GM21360 (cell line): ENCODE data around the gene TOX4.
"Not testable (repeated sequence)": the region's sequence is repeated elsewhere in the genome, so short reads cannot be mapped to it uniquely, and the experiment has no call there.

Experiments used
- ATAC-seq: cut with Tn5 transposase; IDR thresholded peaks from one replicate; pipeline ENCODE4 v1.9.1; 2021; ENCODE audit warnings: mild to moderate bottlenecking, moderate library complexity; ENCODE audit not compliant: unreplicated experiment

Gene TOX4

DNA sequence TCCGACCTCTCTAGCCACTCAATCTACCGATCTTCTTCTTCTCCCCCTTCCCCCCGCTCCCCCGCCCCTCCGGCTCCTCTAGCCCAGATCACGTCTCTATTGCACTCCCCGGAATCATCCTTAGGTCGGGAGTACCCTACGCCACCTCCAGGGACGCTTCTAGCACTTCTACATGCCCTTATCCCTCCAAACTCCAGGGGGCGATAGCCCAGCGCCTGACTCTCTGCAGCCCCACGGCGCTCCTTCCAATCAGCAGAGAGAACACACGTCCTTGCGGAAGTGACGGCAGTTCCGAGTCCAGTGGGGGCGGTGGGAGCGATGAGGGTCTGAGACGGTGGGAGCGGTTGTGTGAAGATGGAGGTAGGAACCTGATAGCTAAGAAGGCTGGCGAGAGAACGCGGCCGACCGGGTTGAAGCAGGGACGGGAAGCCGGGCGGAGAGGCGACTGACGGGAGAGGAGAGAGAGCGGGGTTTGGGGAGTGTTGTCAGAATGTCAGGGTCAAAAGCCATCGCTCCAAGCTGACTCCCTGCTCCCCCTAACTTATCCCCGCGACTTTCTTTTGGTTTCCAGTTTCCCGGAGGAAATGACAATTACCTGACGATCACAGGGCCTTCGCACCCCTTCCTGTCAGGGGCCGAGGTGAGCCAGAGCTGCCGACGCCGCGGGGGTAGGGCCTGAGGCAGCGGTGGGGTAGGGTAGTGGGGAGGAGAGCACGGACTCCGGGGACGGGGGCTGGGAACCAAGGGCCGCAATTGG is at the start of gene TOX4, which contains the start of gene RAB2B:
Gene TOX4 (plus strand): TSS at position 271 of the 757 bp plus-strand sequence. CDS start 84 bp downstream, at position 355.
Gene RAB2B (minus strand): TSS at position 35 of the 757 bp plus-strand sequence. CDS start 87 bp downstream, outside the sequence.
- ATAC-seq, result peak; percentile 98

DNA sequence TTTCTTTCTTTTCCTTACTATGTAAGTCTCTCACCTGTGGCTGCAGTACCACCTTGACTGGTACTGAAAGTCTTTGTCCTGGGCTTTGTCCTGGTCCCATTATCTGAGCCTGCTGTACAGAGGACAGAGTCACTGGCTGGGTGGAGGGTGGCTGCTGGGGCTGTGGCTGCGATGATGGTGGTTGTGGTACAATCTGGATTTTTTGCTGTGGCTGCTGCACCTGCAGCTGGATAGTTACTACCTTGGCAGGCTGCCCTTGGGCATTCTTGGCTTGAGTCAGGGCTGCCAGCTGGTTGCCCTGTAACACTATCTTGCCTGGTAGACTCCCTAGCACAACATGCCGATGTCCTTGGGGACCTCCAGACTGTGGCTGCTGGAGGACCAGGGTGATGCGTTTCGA is 48.1 kb upstream of the TOX4 start:
- no peak for ATAC-seq

DNA sequence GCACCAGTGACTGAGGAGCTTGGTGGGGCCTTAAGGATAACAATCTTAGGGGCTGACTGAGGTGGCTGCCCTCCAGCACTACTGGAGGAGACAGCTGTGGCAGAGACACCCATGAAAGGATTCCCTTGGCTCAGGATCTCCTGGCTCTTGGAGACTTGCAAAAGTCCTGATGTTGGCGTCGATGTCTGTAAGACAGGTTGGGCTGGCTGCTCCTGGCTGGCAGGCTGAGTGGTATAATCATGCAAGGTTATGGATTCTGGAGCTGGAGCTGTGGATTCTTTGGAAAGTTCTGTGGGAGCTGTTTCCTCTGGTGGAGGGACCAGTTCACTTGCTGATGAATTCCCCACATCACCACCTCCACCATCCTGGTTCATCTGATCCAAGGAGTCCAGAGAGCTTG is 45.9 kb upstream of the TOX4 start:
- no peak for ATAC-seq

DNA sequence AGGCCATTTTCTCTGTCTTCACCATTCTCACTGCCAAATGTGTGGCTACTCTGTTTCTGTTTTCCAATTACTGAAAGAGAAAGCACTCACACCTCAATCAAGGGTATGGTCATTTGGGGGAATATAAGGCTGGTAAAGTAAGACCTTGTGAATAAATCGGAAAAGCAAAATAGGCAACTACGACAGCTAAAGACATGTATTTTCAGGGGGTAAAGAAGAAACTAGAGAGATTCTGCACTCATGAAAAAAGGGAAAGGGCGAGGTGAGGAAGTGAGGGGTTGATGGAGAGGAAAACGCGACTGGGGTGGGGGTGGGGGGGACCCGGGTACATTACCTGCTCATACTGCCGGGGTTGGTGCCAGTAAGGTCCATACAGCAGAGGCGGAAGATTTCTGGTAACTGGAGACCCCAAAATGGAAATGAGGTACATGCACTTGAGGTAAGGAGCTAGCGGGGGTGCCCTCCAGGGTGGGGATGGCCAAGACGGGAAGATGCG is 40.4 kb upstream of the TOX4 start:
- no peak for ATAC-seq

DNA sequence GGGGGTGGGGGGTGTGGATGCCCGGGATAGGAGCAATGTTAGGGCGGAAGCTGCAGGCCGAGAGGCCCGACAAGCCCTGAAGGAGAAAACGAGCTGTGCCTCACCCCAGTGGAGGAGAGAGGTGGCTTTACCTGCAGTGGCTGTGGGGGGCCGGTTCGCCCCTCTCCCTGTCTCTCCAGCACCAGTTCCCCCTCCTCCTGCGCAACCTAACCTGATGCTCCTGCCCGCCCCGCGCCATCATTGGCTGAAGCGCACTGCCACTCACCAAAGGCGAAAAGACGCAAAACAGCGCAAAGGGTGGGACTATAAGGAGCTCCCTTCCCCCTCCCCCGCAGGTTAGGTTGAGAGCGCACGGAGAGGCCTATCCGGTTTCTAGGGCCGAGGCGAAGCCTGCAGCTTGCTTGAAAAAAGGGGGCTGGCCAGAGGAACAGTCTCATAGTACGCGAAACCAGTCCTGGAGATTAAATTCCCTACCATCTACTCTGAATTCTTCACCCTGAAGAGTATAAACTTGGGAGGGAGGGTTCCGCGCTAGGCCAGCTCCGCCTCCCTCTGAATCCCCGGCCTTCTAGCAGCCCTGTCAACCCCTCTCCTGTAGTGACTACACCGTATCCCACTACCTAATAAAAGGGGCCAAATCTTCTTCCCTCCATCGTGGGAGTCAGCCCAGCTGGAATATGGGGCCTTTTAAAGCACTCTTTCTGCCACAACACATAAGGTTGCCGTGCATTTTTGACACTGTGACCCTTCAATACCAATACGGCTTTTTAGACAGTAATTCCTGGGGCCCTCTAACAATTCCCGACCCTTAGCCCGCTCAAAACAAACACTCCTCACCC is 39.7 kb upstream of the TOX4 start:
- ATAC-seq, result peak; percentile 97

DNA sequence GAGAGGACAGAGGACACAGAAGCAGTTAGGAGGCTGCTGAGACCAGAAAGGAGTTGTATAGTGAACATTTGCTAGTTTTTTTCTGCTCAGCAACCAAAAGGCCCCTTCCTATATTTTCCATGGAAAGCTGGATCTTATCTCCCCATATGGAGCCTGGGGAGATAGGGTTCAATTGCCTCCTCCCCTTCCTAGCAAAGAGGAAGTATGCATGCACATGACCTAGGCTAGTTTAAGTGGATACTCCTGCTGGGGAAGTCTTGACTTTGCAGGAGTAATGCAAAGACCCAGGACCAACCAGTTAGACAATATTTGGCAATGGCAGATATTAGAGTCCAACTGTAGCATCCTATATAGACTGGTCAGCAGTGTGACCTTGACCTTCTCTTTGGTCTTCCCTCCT is 36.1 kb upstream of the TOX4 start:
- no peak for ATAC-seq

DNA sequence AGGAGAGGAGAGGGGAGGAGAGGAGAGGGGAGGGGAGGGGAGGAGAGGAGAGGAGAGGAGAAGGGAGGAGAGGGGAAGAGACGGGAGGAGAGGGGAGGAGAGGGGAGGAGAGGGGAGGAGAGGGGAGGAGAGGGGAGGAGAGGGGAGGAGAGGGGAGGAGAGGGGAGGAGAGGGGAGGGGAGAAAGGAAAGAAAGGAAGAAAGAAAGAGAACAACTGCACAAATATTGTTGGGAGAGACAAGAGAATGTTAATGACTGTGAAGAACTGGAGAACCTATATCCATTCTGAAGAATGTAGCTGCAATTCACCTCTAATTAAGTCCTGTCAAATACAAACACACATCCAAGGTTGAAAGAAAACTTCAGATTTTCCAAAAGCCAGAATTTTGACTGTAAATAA is 34.3 kb upstream of the TOX4 start:
- ATAC-seq, result not testable (repeated sequence)

DNA sequence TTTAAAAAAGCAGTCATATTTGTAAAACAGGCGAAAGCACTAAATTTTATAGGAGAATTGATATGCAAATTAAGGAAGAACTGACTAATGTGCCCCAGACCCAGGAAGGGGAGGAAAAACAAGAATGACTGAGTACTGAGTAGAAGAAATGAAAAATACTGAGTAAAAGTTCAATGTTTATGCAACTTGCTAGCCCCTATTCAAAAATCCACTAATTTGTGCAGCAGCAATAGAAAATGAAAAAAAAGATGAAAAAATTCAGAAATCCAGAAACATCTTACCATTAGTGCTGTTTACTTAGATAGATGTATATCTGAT is 27.1 kb upstream of the TOX4 start:
- no peak for ATAC-seq

DNA sequence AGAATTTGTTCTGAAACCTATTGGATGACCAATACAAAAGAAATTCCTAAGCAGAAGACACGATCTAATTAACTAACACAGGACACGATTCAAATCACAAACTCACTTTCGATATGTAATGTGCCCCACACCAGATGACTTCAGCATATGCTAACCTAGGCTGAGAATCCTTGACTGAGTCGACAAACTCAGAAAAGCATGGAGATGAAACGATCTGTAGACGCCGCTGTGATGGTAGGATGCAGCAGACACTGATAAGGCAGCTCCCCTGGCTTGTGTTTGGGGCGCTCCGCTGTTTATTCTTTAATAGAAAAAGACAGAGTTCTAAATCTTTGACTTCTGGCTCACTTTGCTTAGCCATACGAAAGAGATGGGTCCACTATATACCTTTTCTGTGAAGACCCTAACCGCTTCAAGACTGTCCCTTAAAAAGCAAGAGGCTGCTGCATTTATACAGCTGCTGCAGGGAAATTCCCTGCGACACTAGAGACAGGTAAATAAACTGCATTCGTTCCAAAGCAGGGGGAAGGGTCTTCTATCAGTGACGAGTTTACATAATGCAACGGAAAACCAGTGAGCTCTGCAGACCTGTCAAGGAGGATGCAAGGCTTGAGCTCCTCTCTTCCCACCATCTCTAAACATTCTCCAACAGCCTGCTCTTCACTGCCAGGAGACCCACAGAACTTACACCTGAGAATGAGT is 22.0 kb upstream of the TOX4 start:
- ATAC-seq, result no peak

DNA sequence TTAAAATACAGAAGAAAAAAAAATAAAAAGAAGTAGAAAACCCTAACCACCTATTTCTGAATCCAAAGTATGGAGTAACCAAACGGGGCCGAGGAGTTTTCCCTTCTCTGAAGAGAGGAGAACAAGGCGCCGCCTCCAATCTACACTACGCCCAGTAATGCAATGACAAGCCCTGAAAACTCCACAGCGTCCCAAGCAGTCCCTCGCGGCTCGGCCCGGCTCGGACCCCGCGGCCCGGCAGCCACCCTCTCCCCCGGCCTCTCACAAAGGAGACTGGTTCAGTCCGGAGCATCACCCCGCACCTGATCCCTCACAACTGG is 21.4 kb upstream of the TOX4 start:
- ATAC-seq, result peak; percentile 10

DNA sequence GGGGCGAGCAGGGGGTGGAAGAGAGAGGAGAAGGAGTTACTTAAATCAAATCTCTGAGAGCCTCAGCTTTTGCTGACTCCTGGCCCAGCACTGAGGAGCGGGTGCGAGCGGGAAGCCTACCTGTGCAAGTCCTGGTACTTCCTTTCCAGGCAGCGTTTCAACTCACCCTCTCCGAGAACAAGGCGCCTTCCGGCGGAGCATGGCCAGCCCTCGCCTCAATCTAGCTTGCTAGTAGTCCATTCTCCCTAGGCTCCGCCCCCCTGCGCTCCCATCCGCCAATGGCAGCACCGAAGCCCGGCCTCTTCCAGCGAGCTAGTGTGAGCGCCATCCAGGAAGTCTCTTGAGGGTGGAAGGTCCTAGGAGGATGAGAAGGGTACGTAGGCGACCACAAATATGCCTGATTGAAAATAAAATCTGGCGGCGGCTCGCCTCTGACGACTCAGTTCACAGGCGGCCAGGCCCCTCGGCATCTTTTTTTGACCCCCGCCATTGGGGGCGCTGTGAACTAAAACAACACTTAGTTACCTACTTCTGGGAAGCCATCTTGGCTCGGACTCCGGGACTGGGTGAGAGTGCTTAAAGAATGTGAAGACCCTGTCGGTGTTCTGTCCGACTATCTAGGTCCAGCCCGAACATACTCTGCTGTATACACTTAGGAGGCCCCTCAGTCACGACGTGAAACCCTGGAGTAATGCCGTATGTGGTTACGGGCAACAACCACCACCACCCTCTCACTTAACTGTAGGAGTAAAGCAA is 20.9 kb upstream of the TOX4 start, which contains the start of gene CHD8:
Gene CHD8 (minus strand): TSS at position 212 of the 756 bp plus-strand sequence. CDS start 24,480 bp downstream, outside the sequence.
- peak; percentile 94 for ATAC-seq

DNA sequence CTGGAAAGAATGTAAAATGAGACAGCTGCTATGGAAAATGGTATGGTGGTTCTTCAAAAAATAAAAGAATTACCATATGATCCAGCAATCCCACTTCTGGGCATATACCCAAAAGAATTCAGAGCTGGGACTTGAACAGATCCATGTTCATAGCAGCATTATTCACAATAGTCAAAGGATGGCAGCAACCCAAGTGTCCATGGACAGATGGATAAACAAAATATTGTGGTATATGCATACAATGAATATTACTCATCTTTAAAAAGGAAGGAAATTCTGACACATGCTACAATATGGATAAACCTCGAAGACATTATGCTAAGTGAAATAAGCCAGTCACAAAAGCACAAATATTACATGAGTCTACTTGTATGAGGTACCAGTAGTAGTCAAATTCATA is 9.4 kb upstream of the TOX4 start:
- ATAC-seq, result no peak

DNA sequence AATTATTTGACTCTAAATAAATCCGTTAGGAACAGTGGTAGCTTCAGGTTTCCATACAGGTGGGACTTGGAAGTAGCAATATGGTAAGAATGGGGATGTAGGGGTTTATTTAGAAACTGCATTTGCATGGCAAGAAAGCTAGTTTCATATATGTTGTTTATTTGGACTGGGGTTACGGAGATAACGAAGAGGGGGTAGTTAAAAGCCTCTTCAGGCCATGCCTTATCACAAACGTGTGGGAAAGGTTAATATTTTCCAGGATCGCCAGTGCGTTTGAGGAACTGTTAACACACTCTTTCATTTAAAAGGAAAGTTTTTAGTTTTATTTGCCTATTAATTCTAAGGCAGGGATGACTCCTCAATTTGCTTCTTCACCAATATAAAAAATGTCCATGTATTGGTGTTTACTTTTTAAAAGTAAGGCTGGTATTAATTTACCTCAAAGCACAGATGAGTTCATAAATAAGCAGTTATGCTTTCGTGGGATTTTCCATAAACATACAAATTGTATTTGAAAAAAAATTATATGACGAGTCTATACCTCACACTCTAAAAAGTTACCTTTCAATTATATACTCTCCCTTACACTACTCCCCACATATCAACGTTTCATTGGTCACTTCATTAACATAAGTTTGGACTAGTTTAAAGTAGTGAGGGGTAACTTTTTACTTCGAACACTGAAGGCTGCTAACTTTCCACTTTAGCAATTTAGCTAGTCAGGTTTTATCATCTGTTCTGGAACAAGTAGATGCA is 1.1 kb upstream of the TOX4 start:
- ATAC-seq, result no peak

DNA sequence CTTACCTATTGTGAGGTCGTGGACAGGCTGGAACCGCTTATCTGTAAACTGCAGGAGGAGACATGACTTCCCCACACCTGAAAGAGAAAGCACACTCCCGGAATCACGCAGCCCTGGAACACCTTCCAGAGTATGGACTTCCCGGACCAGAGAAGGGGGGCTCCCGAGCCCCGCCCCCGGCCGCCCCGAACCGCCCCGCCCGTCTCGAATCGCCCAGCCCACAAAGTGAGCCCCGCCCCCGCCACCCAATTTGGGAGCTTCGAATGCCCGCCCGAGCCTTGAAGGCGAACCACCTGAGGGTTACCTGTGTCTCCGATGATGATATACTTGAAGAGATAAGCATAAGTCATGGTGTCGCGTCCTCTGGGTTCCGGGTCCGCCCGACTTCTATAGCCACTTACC is 471 bp upstream of the TOX4 start:
- ATAC-seq, result peak; percentile 31

DNA sequence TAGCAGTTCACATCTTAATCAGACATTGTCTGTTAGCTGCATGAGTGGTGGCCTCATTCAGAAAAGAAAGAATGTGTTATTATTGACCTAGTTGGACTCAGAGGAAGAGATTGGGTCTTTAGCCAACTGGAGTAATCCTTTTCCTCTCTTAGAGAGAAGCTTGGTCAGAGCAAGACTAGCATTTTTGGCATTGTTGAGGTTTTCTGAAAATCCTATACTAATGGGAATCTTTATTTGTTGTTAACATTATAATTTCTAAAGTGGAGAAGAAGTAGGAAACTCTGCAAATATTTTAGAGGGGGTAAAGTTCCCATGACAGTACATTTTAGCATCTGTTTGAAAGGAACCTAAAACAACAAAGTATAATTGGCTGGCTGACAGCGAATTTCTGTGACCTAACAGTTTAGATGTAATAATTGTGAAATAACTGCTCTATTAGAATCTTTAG is 9.7 kb downstream of the TOX4 start:
- no peak for ATAC-seq

DNA sequence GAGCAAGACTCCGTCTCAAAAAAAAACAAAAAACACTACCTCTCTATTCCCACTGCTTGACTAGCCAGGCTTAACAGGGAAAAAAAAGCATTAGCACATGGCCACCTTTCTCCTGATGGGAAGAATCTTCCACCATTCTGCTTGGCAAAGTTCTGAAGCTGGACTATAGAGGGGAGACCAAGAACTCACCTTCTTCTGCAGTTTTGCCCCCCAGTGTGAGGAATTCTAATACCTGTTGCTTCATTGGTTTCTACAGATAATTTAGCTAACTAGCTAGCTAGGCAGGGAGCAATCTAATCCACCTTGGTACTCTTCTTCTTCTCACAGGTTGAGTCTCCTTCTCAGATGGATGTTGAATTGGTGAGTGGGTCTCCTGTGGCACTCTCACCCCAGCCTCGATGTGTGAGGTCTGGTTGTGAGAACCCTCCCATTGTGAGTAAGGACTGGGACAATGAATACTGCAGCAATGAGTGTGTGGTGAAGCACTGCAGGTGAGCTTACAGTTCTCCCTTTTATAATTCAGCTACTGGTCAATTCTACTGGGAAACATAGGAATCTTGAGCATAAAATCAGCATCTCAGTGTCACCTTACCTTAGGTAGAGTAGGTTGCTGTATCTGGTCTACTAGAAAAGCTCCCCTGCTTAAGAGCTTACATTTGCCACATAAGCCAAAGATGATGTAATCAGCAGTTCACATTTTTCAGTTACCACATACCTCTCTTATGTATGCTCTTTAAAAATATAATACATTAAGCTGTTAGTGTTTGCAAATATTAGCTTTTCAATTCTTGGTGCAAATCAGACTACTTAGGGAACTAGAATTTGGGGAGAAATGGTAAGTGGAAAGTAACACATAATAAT is 18.1 kb downstream of the TOX4 start:
- ATAC-seq, result no peak

DNA sequence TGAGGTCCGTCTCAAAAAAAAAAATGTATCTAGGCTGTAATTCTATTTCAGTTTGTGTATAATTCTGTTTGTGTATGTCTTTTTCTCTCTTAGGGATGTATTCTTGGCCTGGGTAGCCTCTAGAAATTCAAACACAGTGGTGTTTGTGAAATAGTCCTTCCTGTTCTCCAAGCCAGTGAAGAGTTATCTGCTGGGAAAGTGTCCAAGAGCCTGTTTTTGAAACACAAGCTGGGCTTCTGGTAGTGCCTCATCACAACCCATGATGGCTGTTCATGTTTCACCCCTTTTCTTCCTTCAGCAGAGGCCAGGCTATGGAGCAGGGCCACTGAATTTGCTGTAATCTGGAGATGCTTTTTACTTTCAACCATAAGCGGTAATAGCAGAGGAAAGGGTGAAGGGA is 19.5 kb downstream of the TOX4 start:
- ATAC-seq, result no peak

DNA sequence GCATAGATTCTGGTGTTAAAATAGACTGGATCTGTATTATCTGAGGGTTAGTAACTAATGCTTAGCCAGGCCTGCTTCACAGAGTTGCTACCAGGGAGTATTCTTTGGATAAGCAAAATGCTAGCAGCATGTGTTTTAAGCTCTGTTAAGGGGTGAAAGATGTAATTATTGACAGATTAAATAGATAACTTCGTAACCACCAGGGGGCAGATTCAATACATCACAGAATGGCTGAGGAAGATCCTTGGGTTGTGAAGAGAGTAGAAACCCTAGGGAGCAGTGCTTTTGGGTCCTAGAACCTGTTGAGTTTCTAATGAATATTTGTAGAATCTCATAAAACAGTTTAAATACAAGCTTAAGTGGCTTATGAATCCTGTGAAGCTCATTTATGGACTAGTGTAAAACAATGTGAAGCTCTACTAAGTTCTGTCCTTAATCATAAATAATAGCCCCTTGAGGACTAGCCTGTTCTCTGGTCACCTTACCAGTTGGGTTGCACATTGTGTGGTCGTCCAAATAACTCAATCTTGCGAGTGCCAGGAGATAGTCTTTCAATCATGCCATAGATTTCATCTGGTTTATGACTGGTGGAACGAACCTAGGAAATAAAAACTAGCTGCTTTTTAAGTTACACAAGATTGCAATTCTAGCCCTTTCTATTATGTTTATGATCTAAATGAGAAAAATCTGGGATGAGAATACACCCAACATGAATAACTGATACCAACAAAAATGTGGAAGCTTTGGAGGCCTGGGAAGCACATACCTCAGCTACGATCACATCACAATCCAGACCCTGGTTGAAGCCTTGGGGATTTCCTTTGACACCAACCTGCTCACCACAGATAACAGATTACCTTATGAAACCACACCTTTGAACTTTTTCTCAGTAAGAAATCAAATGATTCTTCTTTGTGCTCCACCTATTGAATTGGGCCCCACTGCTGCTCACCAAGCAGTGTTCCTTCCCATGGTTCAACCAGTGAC is 21.8 kb downstream of the TOX4 start:
- no peak for ATAC-seq
